OCI-LY3 (cell line): Measurements from ENCODE around the gene FAM43A.

ENCODE experiments used
- CTCF ChIP-seq: fragments of 200-600, 300-600 bp; sonication (generic); IDR thresholded peaks from 2 replicates; pipeline ENCODE4 v1.5.1; 2014; ENCODE audit warnings: antibody characterized with exemption, low read length, low read depth
- EZH2phosphoT487 ChIP-seq: fragments of 200-600 bp; shearing (Covaris generic); IDR thresholded peaks from 2 replicates; pipeline ENCODE4 v1.6.1; 2018; ENCODE audit warnings: antibody characterized with exemption, mixed run types, low read depth

- TF ChIP-seq CTCF (no peak), EZH2phosphoT487 (no peak)
Observed at GRCh38 chr3:194682189-194682693, 3.4 kb upstream of the FAM43A start.
